D721Med (cell line): Measurements from ENCODE around the gene TSPAN13.

Experiments used
- DNase-seq: peaks from one replicate; pipeline ENCODE4 v3.0.0; 2011; ENCODE audit warnings: low spot score; ENCODE audit not compliant: insufficient read length
- FAIRE-seq: peaks from 2 replicates; lab custom pipeline; 2011; peaks lifted over from hg19 to GRCh38; lab: Jason Lieb, UNC
- CTCF ChIP-seq: IDR thresholded peaks from 2 replicates; pipeline ENCODE4 v1.5.1; 2012; ENCODE audit warnings: mild to moderate bottlenecking, control low read depth; ENCODE audit not compliant: insufficient read depth; ENCODE audit errors: missing control alignments

Gene TSPAN13

GRCh38 chr7:16753102-16753931 is at the start of gene TSPAN13:
Gene TSPAN13, plus strand, starts transcription at chr7:16753755. Its CDS starts 213 bp downstream, at chr7:16753968.
- DNase-seq: peak; percentile 54
- no peak for TF ChIP-seq CTCF
- FAIRE-seq: no peak

- DNase-seq: no peak
- no peak for TF ChIP-seq CTCF
- no peak for FAIRE-seq
Measured at GRCh38 chr7:16708511-16708910, 45.0 kb upstream of the TSPAN13 start.

GRCh38 chr7:16708980-16709379 is 44.6 kb upstream of the TSPAN13 start:
- DNase-seq: no peak
- FAIRE-seq: no peak
- no peak for TF ChIP-seq CTCF

- TF ChIP-seq CTCF: no peak
- no peak for FAIRE-seq
- DNase-seq: no peak
Measured at GRCh38 chr7:16710651-16711050, 42.9 kb upstream of the TSPAN13 start.

GRCh38 chr7:16711730-16712129 is 41.8 kb upstream of the TSPAN13 start:
- FAIRE-seq: no peak
- DNase-seq: no peak
- TF ChIP-seq CTCF: no peak

GRCh38 chr7:16712916-16713315 is 40.6 kb upstream of the TSPAN13 start:
- TF ChIP-seq CTCF: no peak
- no peak for DNase-seq
- no peak for FAIRE-seq

GRCh38 chr7:16715928-16716327 is 37.6 kb upstream of the TSPAN13 start:
- FAIRE-seq (no peak), DNase-seq (no peak)
- TF ChIP-seq CTCF: no peak
